Stimulated activated naive CD8-positive, alpha-beta T cell treated with anti-CD3 and anti-CD28 coated beads, Interleukin-15, Interleukin-2, amounts not matched to agents 100 U/mL and 50 U/mL, for 24 hours (primary cell): ENCODE data around the gene PLOD2.

ENCODE experiments used
- ATAC-seq: fragments of 150-1000 bp; cut with Tn5 transposase; one replicate; pipeline ENCODE4 v1.10.0; 2021
- DNase-seq: peaks from one replicate; pipeline ENCODE4 v3.0.0; 2021

PLOD2 gene

DNA sequence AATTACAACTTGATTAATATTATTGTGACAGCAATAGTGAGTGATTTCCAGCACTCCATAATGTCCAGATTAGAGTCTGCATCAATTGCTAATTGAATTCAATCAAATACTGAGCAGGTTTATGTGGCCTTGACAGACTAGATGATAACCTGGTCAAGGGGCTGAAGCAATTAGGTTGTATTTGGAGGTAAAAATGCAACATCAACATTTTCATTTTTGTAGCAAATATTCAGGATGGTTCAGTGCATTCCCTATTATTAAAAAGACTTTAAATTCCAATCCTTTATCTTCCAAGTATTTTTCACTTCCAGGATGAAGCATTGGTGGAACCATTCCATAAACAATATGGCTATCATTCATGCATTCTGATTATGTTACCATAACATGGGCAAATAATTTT lies 120.4 kb downstream of the PLOD2 start:
- ATAC-seq (no peak), DNase-seq (no peak)

DNA sequence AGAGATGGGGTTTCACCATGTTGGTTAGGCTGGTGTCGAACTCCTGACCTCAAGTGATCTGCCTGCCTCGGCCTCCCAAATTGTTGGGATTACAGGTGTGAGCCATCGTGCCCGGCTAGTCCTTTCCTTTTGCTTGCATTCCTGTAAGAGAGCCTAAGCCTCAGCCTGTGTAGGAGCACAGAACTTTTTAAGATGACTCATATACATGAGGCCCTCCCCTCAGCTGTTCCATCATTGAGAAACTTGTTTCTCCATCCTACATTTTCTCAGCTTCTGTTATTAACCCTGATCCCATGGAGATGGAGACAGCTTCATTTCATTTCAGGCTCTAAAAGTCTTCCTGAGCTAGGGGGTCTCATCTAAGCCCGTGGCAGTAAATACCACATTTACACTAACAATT lies 123.3 kb downstream of the PLOD2 start:
- no peak for ATAC-seq

DNA sequence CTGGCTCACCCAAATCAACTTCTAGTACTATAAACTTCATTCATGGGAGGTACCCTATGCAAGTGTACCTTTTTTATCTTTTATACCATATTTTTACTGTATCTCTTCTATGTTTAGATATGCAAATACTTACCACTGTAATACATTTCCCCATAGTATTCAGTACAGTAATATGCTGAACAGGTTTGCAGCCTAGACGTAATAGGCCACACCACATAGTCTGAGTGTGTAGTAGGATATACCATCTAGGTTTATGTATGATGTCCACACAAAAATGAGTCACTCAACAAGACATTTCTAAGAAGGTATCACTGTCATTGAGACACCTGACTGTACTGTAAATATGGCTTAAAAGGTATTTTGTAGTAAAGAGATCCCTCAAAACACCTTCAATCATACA lies 124.7 kb downstream of the PLOD2 start:
- ATAC-seq: no peak
- no peak for DNase-seq

More for the DNA sequence above, 123.3 kb downstream of the PLOD2 start:
- no peak for DNase-seq

GRCh38 chr3:146035366-146035765 lies 125.6 kb downstream of the PLOD2 start:
- DNase-seq: no peak
- ATAC-seq: no peak

DNA sequence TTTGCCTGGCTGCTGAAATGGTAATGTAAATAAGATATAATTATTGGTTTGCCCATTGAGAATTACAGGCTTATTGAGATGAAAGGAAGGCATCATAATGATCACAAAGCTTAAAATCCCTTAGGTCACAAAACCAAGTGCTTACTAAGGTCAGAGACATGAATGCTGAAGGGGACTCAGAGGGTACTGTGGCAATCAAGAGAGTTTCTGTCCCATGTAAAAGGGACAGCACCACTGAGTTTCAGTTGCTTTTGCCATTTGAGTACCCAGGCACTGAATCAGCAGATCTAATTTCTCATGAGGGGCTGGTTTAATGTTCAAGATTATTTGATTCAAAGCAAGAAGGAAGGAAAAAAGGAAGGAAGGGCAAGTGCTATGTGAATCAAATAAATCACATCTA lies 127.0 kb downstream of the PLOD2 start:
- ATAC-seq (no peak), DNase-seq (no peak)

- DNase-seq: no peak
- ATAC-seq: no peak
These were observed 134.4 kb downstream of the PLOD2 start for GRCh38 chr3:146026547-146026946.

DNA sequence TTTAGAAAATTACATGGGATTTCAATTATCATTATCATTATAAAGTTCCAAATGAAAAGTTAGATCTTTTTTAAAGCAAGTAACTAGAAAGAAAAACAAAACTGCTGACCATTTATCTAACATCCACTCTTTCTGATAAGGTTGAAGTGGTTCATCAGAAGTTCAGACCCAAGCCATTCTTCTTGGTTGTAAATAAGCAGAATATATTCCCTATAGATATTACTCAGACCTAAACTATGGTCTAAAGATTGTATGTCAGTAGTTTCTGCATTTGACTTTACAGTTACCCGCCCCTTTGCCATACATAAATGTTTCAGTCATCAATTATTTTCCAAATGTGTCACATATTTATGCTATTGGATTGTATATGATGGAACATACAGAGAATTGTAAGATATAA lies 136.7 kb downstream of the PLOD2 start:
- ATAC-seq (no peak), DNase-seq (no peak)

GRCh38 chr3:146020969-146021368 lies 140.0 kb downstream of the PLOD2 start:
- no peak for DNase-seq
- ATAC-seq: no peak

DNA sequence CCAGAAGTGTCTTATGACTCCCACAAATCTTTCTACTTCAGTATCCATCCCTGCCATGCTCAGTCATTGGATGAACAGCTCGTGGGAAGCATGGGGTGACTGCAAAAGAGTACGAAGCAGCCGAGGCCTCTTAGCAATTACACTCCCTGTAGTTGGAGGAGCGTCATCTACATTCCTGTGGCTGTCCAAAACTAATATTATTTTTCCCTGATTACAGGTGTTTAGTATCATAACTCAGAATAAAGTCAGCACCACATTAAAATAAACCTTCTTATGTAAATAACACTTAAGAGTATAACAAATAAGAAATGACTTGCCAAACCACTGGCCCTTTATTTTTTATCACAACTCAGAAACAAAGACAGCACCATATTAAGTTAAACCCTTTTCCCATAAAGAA lies 141.5 kb downstream of the PLOD2 start:
- DNase-seq (no peak), ATAC-seq (no peak)
